Hepatocyte (in vitro differentiated cells): ENCODE measurements around the gene TEX11. TPM values are rescaled to one million over a fixed set of nuclear protein-coding genes. Genes with fewer than 3 reads are reported as not detected.
A peak's percentile ranks its signal among the peaks of the same experiment; 100 is the strongest.
"Not testable (repeated sequence)": the region's sequence is repeated elsewhere in the genome, so short reads cannot be mapped to it uniquely, and the experiment has no call there.

ENCODE experiments used
- DNase-seq: peaks from one replicate; pipeline ENCODE4 v3.0.0-alpha.2; 2016; ENCODE audit warnings: low spot score
- H2AFZ ChIP-seq: fragments of 200-600 bp; sonication (generic); 2 replicates; pipeline ENCODE4 v1.6.0; 2016; ENCODE audit warnings: antibody characterized with exemption, mild to moderate bottlenecking
- H3K27ac ChIP-seq: fragments of 200-600 bp; sonication (generic); 2 replicates; pipeline ENCODE4 v1.5.1; 2016; ENCODE audit warnings: mild to moderate bottlenecking
- H3K27me3 ChIP-seq: fragments of 200-600 bp; sonication (generic); 2 replicates; pipeline ENCODE4 v1.6.1; 2016
- H3K36me3 ChIP-seq: fragments of 200-600 bp; sonication (generic); replicated peaks from 2 replicates; pipeline ENCODE4 v1.5.1; 2016; ENCODE audit warnings: low read depth; ENCODE audit not compliant: insufficient read depth
- H3K4me1 ChIP-seq: fragments of 200-600 bp; sonication (generic); 2 replicates; pipeline ENCODE4 v1.5.1; 2016; ENCODE audit warnings: mild to moderate bottlenecking, moderate library complexity; ENCODE audit not compliant: insufficient read depth
- H3K4me2 ChIP-seq: fragments of 200-600 bp; sonication (generic); 2 replicates; pipeline ENCODE4 v1.6.0; 2016
- H3K4me3 ChIP-seq: fragments of 200-600 bp; sonication (generic); 2 replicates; pipeline ENCODE4 v1.5.1; 2016; ENCODE audit warnings: mild to moderate bottlenecking
- H3K79me2 ChIP-seq: fragments of 200-600 bp; sonication (generic); 2 replicates; pipeline ENCODE4 v1.6.0; 2017; ENCODE audit warnings: mild to moderate bottlenecking
- H3K9me2 ChIP-seq: fragments of 200-600 bp; sonication (generic); replicated peaks from 2 replicates; pipeline ENCODE4 v1.6.0; 2017; ENCODE audit warnings: mild to moderate bottlenecking; ENCODE audit not compliant: insufficient read depth
- H3K9me3 ChIP-seq: fragments of 200-600 bp; sonication (generic); 2 replicates; pipeline ENCODE4 v1.5.1; 2016; ENCODE audit warnings: low read depth, mild to moderate bottlenecking
- H4K20me1 ChIP-seq: fragments of 200-600 bp; sonication (generic); 2 replicates; pipeline ENCODE4 v1.6.0; 2016; ENCODE audit warnings: mild to moderate bottlenecking; ENCODE audit not compliant: insufficient read depth, poor library complexity, severe bottlenecking
- EZH2 ChIP-seq: fragments of 200-600 bp; sonication (generic); IDR thresholded peaks from 2 replicates; pipeline ENCODE4 v1.6.1; 2016; ENCODE audit warnings: antibody characterized with exemption, mild to moderate bottlenecking, borderline replicate concordance
- EZH2phosphoT487 ChIP-seq: fragments of 200-600 bp; sonication (generic); IDR thresholded peaks from one replicate; pipeline ENCODE4 v1.6.1; 2018; ENCODE audit warnings: antibody characterized with exemption, mild to moderate bottlenecking, low read depth, moderate library complexity; ENCODE audit not compliant: unreplicated experiment, severe bottlenecking
- WGBS: methylation state at CpG from one replicate; pipeline ENCODE4 v1.1.6; 2016; ENCODE audit warnings: low lambda C conversion rate; ENCODE audit errors: missing lambda C conversion rate; 5-methylcytosine and 5-hydroxymethylcytosine counted together
- polyA plus RNA-seq: library from polyadenylated mRNA; unstranded; fragments of >200 nt; fragmentation: Nextera tagmentation; extraction: Ambion mirVana; gene quantifications from 2 replicates; pipeline ENCODE4 v1.2.1, GENCODE V29; 2016
- total RNA-seq: library from RNA; depleted of rRNA; stranded (reverse); fragments of >200 nt; gene quantifications from 2 replicates; pipeline ENCODE4 v1.2.3, GENCODE V29; 2014
- TF ChIP-seq, protein P1 (sequence below): fragments of 200-600 bp; sonication (generic); IDR thresholded peaks from 2 replicates; pipeline ENCODE4 v1.5.1; 2016; ENCODE audit warnings: antibody characterized with exemption, mild to moderate bottlenecking; ENCODE audit not compliant: poor library complexity

Gene TEX11
- total and polyA plus RNA-seq, 2 experiments from 2014 or later = 0.20 TPM; not detected in 1

DNA sequence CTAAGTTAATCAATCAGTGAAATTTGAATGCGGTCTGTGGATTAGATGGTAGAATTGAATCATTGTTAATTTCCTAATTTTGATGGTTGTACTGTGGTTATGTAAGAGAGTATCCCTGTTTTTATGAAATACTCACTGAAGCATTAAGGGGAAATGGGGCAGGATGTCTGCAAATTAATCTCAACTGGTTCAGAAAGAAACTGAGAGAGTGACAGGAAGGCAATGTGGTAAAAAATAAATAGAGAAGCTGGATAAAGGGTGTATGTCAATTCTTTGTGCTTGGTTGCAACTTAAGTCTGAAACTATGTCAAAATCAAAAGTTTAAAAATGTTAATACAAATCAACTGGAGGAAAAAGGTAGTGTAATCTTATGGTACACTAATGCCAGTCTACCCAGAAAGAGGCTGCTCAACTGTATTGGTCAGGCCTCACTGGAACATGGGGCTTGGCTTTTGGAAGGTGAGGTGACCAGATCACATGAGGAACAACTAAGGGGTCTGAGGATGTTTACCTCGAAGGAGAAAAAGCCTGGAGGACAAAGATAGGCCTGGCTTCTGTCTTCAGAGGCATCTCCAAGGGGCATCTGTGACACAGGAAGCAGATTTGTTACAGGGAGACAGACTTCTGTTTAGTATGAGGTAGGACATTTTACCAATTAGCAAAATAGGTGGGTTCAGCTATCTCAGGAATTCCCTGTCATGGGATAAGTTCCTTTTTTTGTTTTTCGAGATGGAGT lies 380.7 kb downstream of the TEX11 start:
- WGBS = 63% methylated on average over 3 of the region's 3 CpGs
- Histone ChIP-seq H3K79me2 (no peaks in the 10 kb centered on the region), H3K4me1 (no peaks in the 10 kb centered on the region), H3K36me3 (no peaks in the 10 kb centered on the region), H3K9me2 (no peaks in the 10 kb centered on the region), H2AFZ (no peak overlapping the region), H4K20me1 (no peaks in the 10 kb centered on the region), H3K9me3 (no peaks in the 10 kb centered on the region), H3K27ac (no peak overlapping the region), H3K27me3 (no peaks in the 10 kb centered on the region), H3K4me3 (no peak overlapping the region), H3K4me2 (no peak overlapping the region)
- no peak for DNase-seq
- TF ChIP-seq, protein P1, sequence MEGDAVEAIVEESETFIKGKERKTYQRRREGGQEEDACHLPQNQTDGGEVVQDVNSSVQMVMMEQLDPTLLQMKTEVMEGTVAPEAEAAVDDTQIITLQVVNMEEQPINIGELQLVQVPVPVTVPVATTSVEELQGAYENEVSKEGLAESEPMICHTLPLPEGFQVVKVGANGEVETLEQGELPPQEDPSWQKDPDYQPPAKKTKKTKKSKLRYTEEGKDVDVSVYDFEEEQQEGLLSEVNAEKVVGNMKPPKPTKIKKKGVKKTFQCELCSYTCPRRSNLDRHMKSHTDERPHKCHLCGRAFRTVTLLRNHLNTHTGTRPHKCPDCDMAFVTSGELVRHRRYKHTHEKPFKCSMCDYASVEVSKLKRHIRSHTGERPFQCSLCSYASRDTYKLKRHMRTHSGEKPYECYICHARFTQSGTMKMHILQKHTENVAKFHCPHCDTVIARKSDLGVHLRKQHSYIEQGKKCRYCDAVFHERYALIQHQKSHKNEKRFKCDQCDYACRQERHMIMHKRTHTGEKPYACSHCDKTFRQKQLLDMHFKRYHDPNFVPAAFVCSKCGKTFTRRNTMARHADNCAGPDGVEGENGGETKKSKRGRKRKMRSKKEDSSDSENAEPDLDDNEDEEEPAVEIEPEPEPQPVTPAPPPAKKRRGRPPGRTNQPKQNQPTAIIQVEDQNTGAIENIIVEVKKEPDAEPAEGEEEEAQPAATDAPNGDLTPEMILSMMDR = no peak
- TF ChIP-seq EZH2 (no peak), EZH2phosphoT487 (no peak)

- no peaks in the 10 kb centered on the region for H3K4me1 ChIP-seq
- H3K27ac ChIP-seq = no peak overlapping the region
Measured at GRCh38 chrX:70527053-70527452, 381.5 kb downstream of the TEX11 start.

DNA sequence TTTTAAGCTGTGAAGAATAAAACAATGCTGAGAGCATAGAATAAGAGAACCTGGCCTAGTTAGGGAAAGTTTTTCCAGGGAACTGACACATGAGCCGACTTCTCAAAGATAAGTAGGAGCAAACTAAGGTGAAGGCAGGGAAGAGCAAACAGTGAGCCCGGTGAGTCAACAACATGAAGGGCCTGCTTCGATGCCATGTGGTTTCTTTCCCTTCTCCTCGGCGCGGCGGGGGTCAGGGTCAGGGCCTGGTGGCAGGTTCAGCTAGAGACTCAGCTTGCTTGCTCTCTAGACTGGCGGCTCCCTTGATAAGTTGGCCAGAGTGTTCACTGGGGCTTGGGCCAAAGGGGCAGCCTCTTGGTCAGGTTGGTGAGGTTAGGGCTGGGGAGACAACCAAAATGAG lies 382.8 kb downstream of the TEX11 start:
- peak; percentile 46 for DNase-seq
- no peak overlapping the region for H3K4me3 ChIP-seq
- no peaks in the 10 kb centered on the region for H3K9me2 ChIP-seq
- H4K20me1 ChIP-seq = no peaks in the 10 kb centered on the region
- WGBS = 52% methylated on average over 8 of the region's 8 CpGs
- no peaks in the 10 kb centered on the region for H3K4me1 ChIP-seq
- H3K79me2 ChIP-seq = no peaks in the 10 kb centered on the region
- H3K27ac ChIP-seq = no peak overlapping the region
- H3K4me2 ChIP-seq = no peak overlapping the region
- TF ChIP-seq, protein P1 = no peak
- TF ChIP-seq EZH2phosphoT487 = no peak
- TF ChIP-seq EZH2 = no peak
- H3K9me3 ChIP-seq = no peaks in the 10 kb centered on the region
- no peak overlapping the region for H2AFZ ChIP-seq
- H3K36me3 ChIP-seq = no peaks in the 10 kb centered on the region
- no peaks in the 10 kb centered on the region for H3K27me3 ChIP-seq

More at GRCh38 chrX:70527053-70527452, 381.5 kb downstream of the TEX11 start:
- no peak overlapping the region for H2AFZ ChIP-seq
- no peaks in the 10 kb centered on the region for H3K36me3 ChIP-seq
- no peaks in the 10 kb centered on the region for H3K27me3 ChIP-seq
- no peak for DNase-seq
- H4K20me1 ChIP-seq = no peaks in the 10 kb centered on the region
- no peaks in the 10 kb centered on the region for H3K9me3 ChIP-seq
- H3K4me3 ChIP-seq = no peak overlapping the region
- no peaks in the 10 kb centered on the region for H3K79me2 ChIP-seq
- H3K4me2 ChIP-seq = no peak overlapping the region
- no peaks in the 10 kb centered on the region for H3K9me2 ChIP-seq
- TF ChIP-seq EZH2 (no peak), EZH2phosphoT487 (no peak)
- TF ChIP-seq, protein P1 = no peak

DNA sequence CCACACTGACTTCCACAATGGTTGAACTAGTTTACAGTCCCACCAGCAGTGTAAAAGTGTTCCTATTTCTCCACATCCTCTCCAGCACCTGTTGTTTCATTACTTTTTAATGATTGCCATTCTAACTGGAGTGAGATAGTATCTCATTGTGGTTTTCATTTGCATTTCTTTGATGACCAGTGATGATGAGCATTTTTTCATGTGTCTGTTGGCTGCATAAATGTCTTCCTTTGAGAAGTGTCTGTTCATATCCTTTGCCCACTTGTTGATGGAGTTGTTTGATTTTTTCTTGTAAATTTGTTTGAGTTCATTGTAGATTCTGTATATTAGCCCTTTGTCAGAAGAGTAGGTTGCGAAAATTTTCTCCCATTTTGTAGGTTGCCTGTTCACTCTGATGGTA lies 392.8 kb downstream of the TEX11 start:
- not testable (repeated sequence) for H3K9me3 ChIP-seq, H3K27ac ChIP-seq, DNase-seq, H3K27me3 ChIP-seq, H2AFZ ChIP-seq, H3K79me2 ChIP-seq, H3K9me2 ChIP-seq, H3K4me1 ChIP-seq, H3K4me2 ChIP-seq, H3K4me3 ChIP-seq, H4K20me1 ChIP-seq, H3K36me3 ChIP-seq
- WGBS = 57% methylated on average over 1 of the region's 1 CpG

GRCh38 chrX:70515270-70515669 lies 393.2 kb downstream of the TEX11 start:
- not testable (repeated sequence) for DNase-seq, H2AFZ ChIP-seq, H4K20me1 ChIP-seq, H3K4me1 ChIP-seq, H3K4me3 ChIP-seq, H3K79me2 ChIP-seq, H3K9me2 ChIP-seq, H3K4me2 ChIP-seq, H3K27ac ChIP-seq, H3K36me3 ChIP-seq, H3K27me3 ChIP-seq, H3K9me3 ChIP-seq
- 82% methylated on average over 4 of the region's 4 CpGs for WGBS
